Loucy (cell line): ENCODE data around the gene FGFR3.

Experiments
- CTCF ChIP-seq: fragments of 200-600 bp; sonication (generic); conservative IDR thresholded peaks from 2 replicates; pipeline ENCODE4 v1.5.1; 2014; ENCODE audit warnings: mild to moderate bottlenecking, antibody characterized with exemption, low read length
- EZH2phosphoT487 ChIP-seq: fragments of 200-600 bp; IDR thresholded peaks from 2 replicates; pipeline ENCODE4 v1.6.1; 2018; ENCODE audit warnings: antibody characterized with exemption, mild to moderate bottlenecking, moderate library complexity, borderline replicate concordance

- TF ChIP-seq CTCF (no peak), EZH2phosphoT487 (no peak)
Observed at GRCh38 chr4:1771555-1772305, 21.4 kb upstream of the FGFR3 start.
